GM20000 (cell line): ENCODE data around the gene CPO.

Experiments
- DNase-seq: peaks from one replicate; pipeline ENCODE4 v3.0.0; 2012; ENCODE audit warnings: low spot score
- CTCF ChIP-seq: IDR thresholded peaks from 2 replicates; pipeline ENCODE4 v1.5.1; 2012; ENCODE audit warnings: mild to moderate bottlenecking, control low read depth; ENCODE audit errors: extremely low read depth, missing control alignments

The CPO gene

GRCh38 chr2:206982360-206982955 is 43.1 kb downstream of the CPO start:
- no peak for DNase-seq
- TF ChIP-seq CTCF: no peak

GRCh38 chr2:206983161-206983859 is 44.0 kb downstream of the CPO start:
- DNase-seq: no peak
- no peak for TF ChIP-seq CTCF

GRCh38 chr2:206984206-206984605 is 44.9 kb downstream of the CPO start:
- no peak for DNase-seq
- no peak for TF ChIP-seq CTCF

GRCh38 chr2:206986943-206987342 is 47.6 kb downstream of the CPO start:
- no peak for TF ChIP-seq CTCF
- DNase-seq: no peak

GRCh38 chr2:206987810-206988209 is 48.5 kb downstream of the CPO start:
- no peak for TF ChIP-seq CTCF
- DNase-seq: no peak

- no peak for DNase-seq
- no peak for TF ChIP-seq CTCF
These were observed 49.6 kb downstream of the CPO start for GRCh38 chr2:206988884-206989283.

- peak; percentile 58 for DNase-seq
- TF ChIP-seq CTCF: peak; percentile 80
These were observed 50.0 kb downstream of the CPO start for GRCh38 chr2:206989311-206989710.
